HG02610 (cell line): ENCODE results near the gene RNF112.

Experiments used
- ATAC-seq: cut with Tn5 transposase; IDR thresholded peaks from one replicate; pipeline ENCODE4 v1.9.1; 2021; ENCODE audit warnings: mild to moderate bottlenecking, moderate library complexity; ENCODE audit not compliant: unreplicated experiment

The RNF112 gene

DNA sequence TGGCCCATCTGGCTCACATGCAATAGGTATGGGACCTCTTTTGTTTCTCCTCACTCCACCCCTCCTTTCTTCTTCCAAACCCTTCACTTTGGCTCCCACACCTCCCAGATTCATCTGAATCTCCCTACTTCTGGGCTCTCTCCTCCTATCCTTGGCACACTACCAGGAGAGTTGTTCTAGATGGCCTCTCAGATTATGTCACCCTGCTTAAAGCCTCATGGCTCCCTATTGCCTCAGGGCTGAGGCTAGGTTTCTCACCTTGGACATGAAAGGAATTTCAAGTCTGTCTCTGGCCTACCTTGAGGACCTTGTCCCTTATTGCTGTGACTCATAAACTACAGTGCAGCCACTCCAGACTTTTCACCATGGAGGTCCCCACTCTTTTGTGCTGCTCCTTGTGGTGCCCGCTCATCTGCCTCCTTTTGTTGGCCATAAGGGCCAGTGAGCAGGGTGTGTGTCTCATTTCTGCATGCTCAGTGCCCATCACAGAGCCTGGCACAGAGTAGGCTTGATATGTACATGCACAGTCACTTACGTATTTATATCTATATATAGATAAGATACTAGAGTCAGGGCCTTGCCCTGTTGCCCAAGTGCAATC lies 23.0 kb upstream of the RNF112 start:
- ATAC-seq, result no peak

GRCh38 chr17:19388791-19389785 lies 21.9 kb upstream of the RNF112 start:
- ATAC-seq, result no peak

DNA sequence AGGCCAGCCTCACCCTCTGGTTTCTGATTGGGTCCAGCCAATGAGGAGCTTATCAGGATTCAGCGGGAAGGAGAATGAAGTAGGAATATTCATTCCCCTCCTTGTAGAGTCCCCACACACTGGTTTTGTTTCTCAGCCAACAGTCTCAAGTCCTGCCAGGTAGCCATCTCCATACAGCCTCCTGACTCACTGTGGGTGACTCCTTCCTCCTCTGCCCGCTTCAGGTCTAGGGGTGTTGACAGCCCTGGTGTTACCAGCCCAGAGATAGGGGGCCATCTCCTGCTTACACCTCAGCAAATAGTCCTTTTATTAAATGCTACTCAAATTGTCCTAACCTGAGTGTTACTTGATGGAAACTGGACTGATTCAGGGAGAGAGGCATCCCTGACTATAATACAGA lies 20.1 kb upstream of the RNF112 start:
- no peak for ATAC-seq

DNA sequence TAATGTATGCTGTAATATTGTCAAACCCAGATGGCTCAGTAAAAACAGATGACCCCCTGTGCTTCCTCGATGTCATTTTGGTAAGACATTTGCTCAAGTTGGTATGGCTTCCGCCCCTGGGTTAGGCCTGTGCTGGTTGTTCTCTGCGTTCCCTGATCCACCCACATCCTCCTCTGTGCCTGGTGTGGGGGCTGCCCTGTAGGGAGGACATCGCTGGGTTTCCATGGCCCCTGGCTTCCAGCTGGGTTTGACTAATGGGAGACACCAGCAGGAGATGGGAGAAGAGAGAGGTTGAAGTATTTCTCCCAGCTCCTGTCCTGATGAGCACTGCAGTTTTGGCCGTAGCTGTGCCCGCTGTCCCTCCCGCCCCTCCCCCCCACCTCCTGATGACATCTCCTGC lies 19.6 kb upstream of the RNF112 start:
- no peak for ATAC-seq

DNA sequence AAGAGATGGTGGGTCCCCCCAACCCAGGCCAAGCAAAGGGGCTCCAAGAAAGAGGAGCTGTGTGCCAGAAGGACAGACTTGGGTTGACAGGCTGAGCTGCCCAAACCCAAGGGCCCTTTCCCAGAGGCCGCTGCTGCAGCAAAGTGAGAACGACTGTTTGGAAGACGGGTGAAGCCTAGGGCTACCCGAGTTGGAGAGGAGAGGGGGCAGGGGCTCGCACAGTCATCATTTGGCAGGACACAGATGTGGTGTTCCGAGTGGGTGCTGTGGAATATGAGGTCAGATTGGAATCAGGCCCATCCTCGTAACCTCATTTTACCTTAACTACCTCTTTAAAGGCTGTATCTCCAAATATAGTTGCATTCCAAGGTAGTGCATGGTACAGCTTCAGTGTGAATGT lies 18.7 kb upstream of the RNF112 start:
- no peak for ATAC-seq

DNA sequence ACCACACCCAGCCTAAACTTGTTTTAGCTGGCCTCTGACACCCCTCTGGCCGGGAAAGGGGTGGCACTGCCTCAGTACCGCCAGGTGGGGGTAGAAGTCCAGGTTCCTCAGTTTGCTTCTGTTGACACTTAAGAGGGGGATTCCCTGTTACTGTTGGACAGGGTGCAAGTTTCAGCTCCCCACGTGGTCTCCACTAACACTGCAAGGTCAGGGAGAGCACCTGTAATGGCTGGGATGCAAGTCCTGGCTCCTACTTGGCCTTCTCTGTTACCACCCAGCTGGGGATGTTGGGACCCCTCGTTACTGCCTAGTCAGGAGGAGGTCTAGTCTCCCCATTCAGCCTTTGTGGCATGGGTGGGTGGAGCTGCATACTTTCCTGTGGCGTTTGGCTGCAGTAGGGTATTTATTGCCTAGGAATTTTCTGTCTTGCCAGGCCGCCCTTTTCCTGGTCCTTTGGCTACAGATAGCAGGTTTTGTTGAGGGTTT lies 13.4 kb upstream of the RNF112 start:
- no peak for ATAC-seq

DNA sequence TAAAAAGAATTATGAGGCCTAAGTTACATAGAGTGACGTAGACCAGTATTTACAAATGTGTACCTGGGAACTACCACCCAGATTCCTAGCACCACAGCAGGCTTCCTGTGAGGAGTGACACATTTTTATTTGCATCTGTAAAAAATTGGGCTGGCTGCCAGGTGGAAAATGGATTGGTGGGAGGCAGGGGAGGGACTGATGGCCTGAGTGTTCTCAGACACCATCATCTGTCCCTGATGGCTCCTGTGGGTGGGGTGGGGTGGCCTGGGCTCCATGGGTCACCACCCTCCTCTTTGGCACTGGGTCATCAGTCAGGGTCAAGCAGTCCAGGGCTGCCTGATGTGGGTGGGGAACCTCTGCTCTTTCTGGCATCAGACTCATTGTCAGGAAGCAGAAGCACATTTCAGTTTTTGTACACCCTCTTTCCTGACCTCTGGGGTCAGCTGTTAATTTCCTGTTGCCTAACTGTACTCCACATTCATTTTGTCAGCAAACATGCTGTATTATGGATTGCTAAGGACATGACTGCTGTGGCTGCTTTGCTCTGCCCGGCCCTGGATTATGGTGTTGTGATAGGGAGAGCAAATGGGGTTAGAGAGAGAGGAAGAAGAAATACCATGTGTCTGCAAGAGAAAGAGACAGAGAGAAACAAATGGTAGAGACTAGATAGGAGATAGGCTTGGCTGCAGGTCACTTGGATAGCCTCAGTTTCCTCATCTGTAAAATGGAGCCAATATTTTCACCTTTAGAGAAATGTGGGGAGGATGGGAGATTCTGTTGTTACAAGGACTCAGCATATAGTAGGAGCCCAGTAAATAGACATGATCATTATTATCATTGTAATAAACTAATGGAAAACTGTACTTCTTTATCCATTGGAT lies 12.5 kb upstream of the RNF112 start:
- no peak for ATAC-seq

GRCh38 chr17:19399750-19400450 lies 11.1 kb upstream of the RNF112 start:
- ATAC-seq, result no peak

DNA sequence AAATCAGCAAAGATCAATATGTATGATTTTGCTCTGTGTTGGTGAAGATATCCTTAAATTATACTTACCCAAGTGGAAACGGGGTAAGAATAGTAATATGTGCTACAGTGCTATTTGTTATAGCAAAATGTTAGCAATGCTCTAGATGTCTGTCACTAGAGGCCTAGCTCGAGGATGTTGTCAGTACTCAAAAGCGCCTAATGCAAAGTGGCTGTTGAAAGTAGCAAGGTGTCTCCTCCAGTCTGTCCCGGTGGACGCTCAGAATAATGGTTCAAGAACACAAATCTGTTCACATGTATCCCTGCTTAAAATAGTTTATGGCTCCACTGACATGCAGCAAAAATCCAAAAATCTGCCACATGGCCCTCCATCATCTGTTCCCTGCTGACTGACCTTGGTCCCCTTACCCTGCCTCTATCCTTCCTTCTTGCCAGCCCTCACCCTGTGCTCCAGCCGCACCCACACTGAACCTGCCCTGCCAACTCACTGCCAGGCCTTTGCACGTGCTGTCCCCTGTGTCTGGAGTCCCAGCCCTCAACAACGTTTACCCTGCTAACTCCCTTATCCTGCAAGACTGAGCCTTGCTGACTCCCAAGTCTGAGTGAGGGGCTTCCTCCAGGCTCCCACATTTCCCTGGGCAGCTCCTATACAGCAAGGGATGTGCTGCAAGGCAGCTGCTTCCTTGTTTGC lies 9.6 kb upstream of the RNF112 start:
- ATAC-seq, result no peak

- ATAC-seq, result no peak
Observed at GRCh38 chr17:19402171-19402570, 8.9 kb upstream of the RNF112 start.

- no peak for ATAC-seq
Observed at GRCh38 chr17:19403021-19403420, 8.0 kb upstream of the RNF112 start.

GRCh38 chr17:19404264-19404663 lies 6.8 kb upstream of the RNF112 start:
- no peak for ATAC-seq

- ATAC-seq, result no peak
Observed at GRCh38 chr17:19405114-19405513, 5.9 kb upstream of the RNF112 start.

- no peak for ATAC-seq
Observed at GRCh38 chr17:19407601-19408345, 3.3 kb upstream of the RNF112 start.

DNA sequence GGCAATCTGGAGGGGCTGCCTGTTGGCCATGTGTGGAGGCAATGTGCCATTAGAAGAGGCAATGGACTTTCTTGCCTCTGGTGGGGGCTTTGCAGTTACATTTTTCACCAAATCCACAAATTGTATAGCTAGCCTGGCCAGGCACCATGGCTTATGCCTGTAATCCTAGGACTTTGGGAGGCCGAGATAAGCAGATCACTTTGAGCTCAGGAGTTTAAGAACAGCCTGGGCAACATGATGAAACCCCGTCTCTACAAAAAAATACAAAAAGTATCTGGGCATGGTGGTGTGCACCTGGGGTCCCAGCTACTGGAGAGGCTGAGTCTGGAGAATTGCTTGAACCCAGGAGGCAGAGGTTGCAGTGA lies 2.7 kb upstream of the RNF112 start:
- ATAC-seq, result no peak

DNA sequence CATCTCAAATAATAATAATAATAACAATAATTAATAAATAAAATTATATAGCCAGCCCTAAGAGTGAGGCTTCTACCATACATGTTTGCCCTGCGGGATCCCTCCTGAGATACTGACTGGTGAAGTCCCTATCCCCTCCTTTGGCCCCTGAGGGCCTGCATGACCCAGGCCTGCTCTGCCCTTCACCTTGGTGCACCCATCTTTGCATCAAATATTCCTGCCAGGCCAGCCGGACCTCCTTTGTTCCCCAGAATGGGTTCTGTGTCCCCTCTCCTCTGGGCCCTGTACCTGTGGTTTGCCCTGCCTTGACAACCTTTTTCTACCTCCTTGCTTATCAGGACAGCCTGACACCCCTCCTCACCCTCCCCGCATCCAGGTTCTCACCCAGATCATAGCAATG lies 2.0 kb upstream of the RNF112 start:
- ATAC-seq, result no peak

DNA sequence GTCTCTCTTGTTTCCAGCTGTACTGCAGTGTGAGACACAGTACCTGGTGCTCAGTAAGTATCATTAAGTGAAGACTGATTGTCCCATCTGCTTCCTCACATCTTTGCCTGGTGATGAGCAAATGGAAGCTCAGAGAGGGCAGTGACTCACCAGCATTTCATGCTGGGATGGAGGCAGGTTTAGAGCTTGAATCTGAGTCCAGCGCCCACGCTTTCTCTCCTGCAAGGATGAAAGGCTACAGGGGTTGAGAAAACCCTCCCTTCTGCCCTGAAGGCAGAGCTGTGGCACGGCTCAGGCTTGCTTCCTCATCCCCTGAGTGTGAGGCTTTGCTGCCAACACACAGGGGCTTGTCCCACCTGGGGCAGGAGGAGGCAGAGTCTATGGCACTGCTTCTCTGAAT lies 1.5 kb upstream of the RNF112 start:
- no peak for ATAC-seq

DNA sequence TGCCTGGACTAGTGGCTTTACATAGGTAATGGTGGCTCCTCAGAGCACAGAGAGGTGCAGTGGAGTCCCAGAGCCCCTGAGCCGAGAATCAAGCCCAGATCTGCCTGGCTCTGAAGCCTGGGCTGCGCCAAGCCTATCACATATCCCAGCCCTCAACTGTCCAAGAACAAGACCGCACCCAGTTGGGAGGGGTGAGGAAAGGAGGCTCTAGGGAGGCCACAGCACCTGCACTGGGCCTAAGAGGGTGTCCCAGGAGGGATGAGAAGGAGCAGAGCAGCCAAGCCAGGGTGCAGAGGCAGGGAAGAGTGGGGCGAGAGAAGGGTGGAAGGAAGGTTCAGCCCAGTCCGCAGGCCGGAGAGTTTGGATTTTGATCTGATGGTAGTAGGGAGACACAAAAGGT lies 941 bp upstream of the RNF112 start:
- no peak for ATAC-seq

- ATAC-seq, result no peak
Observed at GRCh38 chr17:19411631-19412030, 599 bp downstream of the RNF112 start.
